Parathyroid adenoma (tissue), 2 donors: ENCODE results near the gene SCLT1.
A peak's percentile ranks its signal among the peaks of the same experiment; 100 is the strongest.

ENCODE experiments used
- H2AFZ ChIP-seq: fragments of 300-600 bp; sonication (generic); one replicate; pipeline ENCODE4 v1.7.0; 2017; ENCODE audit warnings: antibody characterized with exemption, mild to moderate bottlenecking
- H3K27ac ChIP-seq: fragments of 300-600 bp; sonication (generic); one replicate; pipeline ENCODE4 v1.7.0; 2017
- H3K27me3 ChIP-seq: fragments of 300-600 bp; sonication (generic); one replicate; pipeline ENCODE4 v1.7.0; 2017; ENCODE audit warnings: low read length; ENCODE audit not compliant: control insufficient read depth, insufficient read depth
- H3K36me3 ChIP-seq: fragments of 300-600 bp; sonication (generic); one replicate; pipeline ENCODE4 v1.7.0; 2017; ENCODE audit warnings: low read length; ENCODE audit not compliant: control insufficient read depth, insufficient read depth
- H3K4me1 ChIP-seq: fragments of 300-600 bp; sonication (generic); one replicate; pipeline ENCODE4 v1.7.0; 2017; ENCODE audit warnings: control low read depth
- H3K4me2 ChIP-seq: fragments of 300-600 bp; sonication (generic); one replicate; pipeline ENCODE4 v1.7.0; 2017; ENCODE audit warnings: low read length
- H3K4me3 ChIP-seq: fragments of 300-600 bp; sonication (generic); one replicate; pipeline ENCODE4 v1.7.0; 2017; ENCODE audit warnings: low read depth, low read length
- H3K79me2 ChIP-seq: fragments of 300-600 bp; sonication (generic); one replicate; pipeline ENCODE4 v1.7.0; 2017; ENCODE audit warnings: control low read depth
- H3K9ac ChIP-seq: fragments of 300-600 bp; sonication (generic); one replicate; pipeline ENCODE4 v1.7.0; 2017; ENCODE audit warnings: mild to moderate bottlenecking
- H3K9me3 ChIP-seq: fragments of 300-600 bp; sonication (generic); one replicate; pipeline ENCODE4 v1.7.0; 2017; ENCODE audit warnings: low read length; ENCODE audit not compliant: control insufficient read depth
- CTCF ChIP-seq: fragments of 300-600 bp; sonication (generic); IDR thresholded peaks from one replicate; pipeline ENCODE4 v1.7.0; 2017; ENCODE audit warnings: antibody characterized with exemption, mild to moderate bottlenecking
- donor health status: primary hyperparathyroidism.

The SCLT1 gene

GRCh38 chr4:128837198-128837597 lies 256.1 kb downstream of the SCLT1 start:
- no peak overlapping the region for H2AFZ ChIP-seq
- TF ChIP-seq CTCF, result no peak
- no peak overlapping the region for H3K4me2 ChIP-seq
- H3K9me3 ChIP-seq, result no peaks in the 10 kb centered on the region
- H3K4me3 ChIP-seq, result no peak overlapping the region
- H3K79me2 ChIP-seq, result peaks cover 9% of the 10 kb centered on the region
- H3K36me3 ChIP-seq, result no peaks in the 10 kb centered on the region
- H3K27me3 ChIP-seq, result no peaks in the 10 kb centered on the region
- H3K9ac ChIP-seq, result no peak overlapping the region
- no peak overlapping the region for H3K27ac ChIP-seq
- H3K4me1 ChIP-seq, result peaks cover 7% of the 10 kb centered on the region

- no peaks in the 10 kb centered on the region for H3K36me3 ChIP-seq
- peaks cover 13% of the 10 kb centered on the region for H3K4me1 ChIP-seq
- H3K79me2 ChIP-seq, result peaks cover 9% of the 10 kb centered on the region
- no peak for TF ChIP-seq CTCF
- peak overlapping the region; percentile 27 for H3K27ac ChIP-seq
- no peak overlapping the region for H3K4me3 ChIP-seq
- H3K27me3 ChIP-seq, result no peaks in the 10 kb centered on the region
- no peak overlapping the region for H2AFZ ChIP-seq
- no peaks in the 10 kb centered on the region for H3K9me3 ChIP-seq
- no peak overlapping the region for H3K9ac ChIP-seq
- no peak overlapping the region for H3K4me2 ChIP-seq
These were observed 257.7 kb downstream of the SCLT1 start for GRCh38 chr4:128835498-128836222.
